Hematopoietic multipotent progenitor cell treated with erythropoietin and hydrocortisone succinate and interleukin-3 and kit ligand, for 17 days (in vitro differentiated cells): ENCODE measurements around the gene ETFB.

Source experiments
- DNase-seq: peaks from one replicate; pipeline ENCODE4 v3.0.0-alpha.2; 2015; ENCODE audit warnings: low spot score

ETFB gene

DNA sequence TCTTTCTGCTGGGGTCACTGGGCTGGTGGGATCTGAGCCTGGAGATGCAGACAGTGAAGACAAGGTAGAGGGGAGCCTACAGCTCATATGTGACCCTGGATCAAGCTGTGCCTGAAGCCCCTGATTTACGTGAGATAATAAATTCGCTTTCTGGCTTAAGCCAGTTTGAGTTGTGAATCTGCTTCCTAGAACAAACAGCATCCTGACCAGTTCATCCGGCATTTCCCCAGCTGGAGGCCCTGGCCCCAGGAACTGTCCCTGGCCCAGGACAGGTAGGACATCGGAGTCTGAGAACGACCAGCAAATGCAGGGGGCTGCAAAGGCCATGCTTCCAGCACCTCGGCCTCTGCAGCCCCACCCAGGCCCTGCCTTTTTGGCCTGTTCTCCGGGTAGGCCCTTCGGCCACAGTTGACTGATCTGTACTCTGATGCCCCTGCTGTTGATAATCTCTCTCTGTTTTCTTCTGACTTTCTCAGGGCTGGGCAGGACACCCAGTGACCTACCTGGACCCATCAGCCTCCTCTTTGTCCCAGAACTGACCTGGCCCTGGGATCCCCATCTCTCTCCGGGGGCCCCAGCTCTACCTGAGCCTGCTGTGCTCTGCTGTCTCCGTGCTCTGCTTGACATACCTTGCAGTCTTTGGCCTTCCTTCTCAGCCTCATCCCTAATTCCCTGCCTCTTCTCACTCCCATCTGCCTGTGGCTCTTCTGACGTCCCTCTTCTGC, 14.8 kb downstream of the ETFB start:
- peak; percentile 10 for DNase-seq

DNA sequence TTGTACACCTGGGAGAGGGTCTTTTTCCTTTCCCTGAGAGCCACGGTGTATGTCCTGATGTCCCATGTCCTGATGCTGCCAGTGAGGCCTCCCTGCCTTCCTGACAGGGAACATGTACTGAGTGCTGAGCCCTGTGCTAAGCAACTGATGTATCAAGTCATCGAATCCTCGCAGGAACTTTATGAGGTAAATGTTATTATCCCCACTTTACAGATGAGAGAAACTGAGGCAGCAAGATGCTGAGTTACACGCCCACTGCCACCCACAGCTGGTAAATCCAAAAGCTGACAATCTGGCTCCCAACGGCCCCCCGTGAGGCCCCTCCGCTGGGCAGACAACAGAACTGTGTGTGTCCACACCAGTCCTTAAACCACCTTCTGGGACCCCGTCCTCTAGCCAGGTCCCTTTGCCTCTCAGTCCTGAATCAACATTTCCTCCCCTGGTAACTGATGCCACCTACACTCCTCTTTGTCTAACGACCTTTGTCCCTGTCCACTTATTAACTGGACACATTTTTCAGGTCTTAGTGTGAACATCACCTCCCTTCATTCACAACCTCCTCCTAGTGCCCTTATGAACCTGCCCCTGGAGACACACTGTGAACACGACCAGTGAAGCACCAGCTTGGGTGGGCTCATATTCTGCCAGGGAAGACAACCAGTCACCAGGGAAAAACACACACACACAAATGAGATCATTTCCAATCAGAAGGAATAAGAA, 18.8 kb downstream of the ETFB start:
- no peak for DNase-seq

DNA sequence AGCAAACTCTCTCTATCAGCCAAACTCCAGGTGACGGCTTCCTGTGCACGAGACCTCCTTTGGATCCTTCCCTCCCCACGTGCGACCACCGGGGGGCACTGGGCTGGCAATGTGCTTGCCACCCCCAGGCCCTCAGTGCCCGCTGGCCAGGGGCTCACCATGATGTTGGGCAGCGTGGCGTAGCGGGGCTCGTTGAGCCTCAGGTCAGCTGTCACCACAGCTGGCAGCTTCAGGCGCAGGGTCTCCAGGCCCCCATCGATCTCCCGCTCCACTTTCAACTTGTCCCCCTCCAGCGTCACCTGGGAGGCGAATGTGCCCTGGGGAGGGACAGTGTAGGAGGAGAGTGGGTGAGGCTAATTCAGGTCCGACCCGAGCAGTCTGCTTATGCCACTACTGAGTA, 19.4 kb downstream of the ETFB start:
- no peak for DNase-seq

DNA sequence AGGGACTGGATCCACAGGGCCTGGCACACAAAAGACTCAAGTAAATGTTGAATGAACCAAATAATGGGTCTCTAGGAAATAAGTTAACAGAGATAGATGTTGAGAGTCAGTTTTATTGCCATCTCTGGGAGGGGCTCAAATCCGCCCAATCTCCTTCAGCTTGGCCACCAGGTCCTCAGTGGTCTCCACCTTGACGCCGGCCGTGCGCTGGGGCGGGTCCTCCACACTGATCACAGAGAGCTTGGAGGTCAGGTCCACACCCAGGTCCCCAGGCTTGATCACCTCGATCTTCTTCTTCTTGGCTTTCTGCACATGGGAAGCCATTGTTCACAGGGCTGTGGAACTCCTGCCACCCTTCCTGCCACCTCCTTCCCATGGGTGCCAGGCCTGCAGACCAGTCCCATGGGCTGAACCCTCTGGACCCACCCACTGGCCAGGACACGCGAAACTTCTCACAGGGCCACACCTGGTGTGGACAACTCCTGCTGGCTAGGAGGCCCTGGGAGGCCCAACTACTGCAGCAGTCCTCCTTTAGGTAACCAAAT, 21.0 kb downstream of the ETFB start:
- no peak for DNase-seq

DNA sequence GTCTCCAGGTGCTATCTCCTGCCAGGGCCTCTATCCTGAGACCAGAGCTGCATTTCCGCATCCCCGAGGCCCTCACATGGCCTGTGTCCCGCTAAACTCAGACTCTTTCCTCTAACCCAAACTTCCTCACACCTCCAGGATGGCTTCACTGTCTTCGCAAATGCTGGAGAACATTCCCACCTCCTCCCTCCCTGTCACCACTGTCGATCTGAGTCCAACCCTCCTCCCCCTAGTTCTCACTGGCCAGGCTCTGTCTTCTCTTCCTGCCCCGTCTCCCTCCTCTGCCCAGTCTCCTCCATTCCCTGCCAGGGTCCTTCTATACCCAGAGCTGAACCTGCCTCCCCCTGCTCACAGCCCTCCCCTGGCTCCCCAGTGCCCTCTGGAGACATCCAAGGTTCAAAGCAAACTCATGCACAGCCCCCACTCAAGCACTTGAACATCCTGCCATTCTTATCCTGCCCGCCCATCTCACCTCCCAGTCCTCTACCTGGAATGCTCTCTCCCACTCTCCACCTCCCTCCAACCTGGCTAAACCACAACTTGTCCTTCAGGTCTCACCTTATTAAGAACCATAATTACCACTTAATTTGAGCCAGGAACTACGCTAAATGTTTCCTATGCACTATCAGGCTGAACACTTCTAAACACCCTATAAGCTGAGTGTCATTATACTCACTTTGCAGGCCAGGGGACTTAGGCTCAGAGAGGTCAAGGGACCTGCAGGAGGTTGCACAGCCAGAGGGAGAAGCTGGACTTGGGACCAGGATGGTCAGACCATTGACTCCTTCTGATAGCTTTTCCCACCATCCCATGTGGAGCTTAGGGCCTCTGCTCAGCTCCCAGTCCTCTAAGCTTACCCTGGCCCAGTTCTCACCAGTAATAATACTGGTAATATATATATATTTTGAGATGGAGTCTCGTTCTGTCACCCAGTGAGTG, 23.3 kb downstream of the ETFB start:
- DNase-seq, result no peak

DNA sequence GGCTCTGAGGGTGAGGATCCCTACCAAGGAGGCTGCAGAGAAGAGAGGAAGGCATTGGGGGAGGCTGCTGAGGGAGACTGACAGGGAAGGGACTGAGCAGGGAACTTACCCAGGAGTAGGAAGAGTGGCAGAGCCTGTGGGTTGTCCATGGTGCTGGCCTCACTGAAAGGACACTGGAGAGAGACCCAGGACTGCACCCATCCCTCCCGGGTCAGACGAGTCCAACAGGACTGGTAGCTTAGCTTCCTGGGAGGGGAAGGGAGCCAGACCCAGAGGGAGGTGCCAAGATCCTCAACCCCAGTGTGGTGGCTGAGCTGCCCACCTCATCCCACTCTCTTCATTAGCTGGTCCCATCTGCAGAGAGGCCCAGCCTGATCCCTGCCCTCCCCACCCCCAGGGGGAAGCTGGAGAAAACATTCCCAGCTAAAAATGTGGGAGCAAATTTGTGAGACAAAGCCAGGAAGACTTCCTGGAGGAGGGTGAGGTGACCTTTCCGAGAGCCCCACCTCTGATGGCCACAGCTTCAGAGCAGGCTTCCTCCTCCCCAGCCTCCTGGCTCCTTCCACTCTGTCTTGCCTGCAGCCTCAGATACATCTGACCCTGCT, 24.1 kb downstream of the ETFB start, which contains the start of gene VSIG10L:
Gene VSIG10L (minus strand): TSS at position 164 of the 605 bp plus-strand sequence. CDS start 15 bp downstream, at position 149.
- DNase-seq, result no peak

DNA sequence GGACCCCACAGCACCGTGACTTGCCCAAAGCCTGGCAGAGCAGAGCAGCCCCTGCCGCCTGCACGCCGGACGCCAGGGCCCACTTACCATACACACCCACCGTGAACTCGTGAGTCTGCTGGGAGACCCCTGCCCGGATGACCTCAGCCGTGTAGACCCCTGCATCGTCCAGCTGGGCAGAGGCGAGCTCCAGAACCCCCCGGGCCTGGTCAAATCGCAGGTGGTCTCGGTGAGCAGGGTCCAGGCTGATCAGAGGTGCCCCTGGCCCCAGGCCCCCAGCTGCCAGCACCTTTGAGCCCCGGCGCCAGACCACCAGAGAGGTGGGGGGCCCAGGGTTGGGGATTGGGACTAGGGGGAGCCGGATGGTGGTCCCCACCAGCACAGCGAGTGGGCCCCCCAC, 25.1 kb downstream of the ETFB start:
- DNase-seq, result no peak

DNA sequence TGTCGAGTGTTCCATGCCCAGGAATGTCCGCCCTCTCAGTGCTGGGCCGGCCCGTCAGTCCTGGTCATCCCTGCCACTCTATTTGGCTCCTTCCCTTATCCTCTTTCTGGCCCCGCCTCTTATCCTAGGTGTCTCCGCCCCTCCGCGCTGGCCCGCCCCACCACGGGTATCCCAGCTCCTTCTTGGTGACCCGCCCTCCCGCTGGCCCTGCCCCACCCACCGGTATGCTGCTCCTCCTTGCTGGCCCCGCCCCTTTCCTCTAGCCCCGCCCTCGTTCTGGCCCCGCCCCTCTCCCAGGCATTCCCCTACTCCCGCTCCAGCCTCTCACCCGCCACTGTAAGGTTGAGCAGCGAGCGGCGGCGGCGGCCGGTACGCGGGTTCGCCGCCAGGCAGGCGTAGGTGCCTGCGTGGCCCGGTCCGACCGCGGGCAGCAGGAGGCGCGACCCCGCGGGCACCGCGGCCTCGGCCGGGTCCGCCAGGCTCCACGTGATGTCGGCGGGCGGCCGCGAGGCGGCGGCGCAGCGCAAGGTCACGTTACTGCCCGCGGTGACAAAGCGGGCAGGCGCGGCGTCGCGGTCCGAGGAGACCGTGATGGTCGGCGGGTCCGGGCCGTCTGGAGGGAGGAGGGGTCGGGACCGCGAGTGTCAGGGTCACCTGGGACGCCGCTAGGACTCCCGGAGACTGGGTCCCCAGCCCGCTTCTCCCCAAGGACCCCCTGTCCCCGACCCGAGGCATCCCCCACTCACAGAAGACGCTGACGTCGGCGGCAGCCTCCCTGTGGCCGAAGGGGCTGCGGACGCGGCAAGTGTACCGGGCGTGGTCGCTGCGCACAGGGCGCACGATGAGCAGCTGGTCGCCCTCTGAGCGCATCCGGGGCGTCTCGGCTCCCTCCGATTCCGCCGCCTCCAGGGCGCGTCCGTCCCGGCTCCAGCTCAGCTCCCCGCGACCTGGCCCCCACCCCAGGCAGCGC, 26.2 kb downstream of the ETFB start:
- DNase-seq, result peak; percentile 97

DNA sequence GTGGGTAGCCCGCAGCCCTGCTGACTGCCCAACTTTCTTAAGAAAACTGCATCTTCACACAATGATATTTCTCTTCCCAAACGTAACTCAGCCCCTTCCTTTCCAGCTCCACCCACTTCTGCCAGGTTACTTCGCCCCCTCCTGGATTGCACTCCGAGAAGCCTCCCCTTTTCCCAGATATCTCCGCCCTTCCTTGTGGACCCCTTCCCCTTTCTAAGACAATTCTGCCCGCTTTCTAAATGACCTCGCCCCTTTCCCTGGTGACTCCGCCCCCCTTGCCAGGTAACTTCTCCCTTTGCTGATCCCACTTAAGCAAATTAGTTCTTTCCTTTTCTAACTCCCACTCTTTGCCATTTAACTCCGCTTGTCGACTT, 26.9 kb downstream of the ETFB start:
- DNase-seq, result no peak

DNA sequence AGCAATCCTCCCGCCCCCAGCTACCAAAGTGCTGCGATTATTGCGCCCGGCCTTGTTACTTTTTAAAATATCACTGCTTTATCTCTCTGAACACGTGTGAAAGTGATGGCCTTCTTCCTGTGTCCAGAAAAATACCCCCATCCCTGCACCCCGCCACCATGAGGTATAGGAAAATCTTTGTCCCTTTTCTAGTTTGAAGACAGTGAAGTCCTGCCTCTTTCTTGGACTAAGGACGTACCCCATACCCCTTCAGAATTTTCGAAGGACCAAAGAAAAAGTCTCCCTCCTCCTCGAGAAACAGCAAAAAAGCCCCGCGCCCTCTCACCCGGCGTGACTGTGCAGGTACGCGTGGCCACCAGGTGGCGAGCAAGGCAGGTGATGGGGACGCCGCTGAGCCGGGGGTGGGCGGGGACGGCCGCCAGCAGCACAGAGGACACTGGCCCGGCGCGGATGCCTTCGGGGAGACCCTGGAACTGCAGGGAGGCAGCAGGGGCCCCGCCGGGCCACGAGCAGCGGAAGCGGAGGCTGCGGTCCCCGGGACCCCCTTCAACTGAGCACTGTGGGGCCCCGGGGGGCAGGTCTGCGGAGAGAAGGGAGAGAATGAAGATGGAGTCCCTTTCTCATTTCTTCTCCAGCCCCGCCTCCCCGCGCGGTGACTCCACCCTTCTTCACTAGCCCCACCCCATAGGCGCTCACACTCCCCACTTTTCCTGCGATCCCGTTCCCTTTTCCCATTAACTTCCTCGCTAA, 27.4 kb downstream of the ETFB start:
- DNase-seq, result peak; percentile 83

DNA sequence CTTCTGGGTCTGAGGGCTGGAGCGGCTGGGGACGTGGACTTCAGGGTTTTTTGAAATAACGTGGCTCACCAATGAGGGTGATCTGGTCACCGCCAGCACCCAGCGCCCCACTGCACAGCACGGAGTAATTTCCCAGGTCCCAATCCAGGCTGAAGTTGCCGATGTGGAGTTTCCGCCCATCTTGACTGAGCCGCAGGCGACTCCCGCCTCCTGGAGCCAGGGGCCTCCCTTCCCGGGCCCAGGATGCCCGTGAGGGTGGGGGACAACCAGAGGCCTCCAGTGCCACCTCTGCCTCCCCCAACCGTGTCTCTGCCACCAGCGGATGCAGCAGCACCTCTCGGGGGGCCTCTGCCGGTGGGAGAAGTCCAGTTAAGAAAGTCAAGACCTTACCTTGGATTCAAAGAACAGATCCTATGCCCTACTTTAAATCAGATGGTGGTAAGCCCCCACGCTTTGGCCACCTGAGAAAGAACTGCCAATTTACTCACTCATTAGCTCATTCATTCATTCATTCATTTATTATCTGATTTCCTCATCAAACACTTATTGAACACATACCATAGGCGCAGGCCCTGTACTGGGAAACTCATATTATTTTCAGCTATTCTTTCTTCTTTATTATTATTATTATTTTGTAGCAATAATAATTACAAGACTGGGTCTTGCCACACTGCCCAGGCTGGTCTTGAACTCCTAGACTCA, 28.2 kb downstream of the ETFB start:
- DNase-seq, result no peak

DNA sequence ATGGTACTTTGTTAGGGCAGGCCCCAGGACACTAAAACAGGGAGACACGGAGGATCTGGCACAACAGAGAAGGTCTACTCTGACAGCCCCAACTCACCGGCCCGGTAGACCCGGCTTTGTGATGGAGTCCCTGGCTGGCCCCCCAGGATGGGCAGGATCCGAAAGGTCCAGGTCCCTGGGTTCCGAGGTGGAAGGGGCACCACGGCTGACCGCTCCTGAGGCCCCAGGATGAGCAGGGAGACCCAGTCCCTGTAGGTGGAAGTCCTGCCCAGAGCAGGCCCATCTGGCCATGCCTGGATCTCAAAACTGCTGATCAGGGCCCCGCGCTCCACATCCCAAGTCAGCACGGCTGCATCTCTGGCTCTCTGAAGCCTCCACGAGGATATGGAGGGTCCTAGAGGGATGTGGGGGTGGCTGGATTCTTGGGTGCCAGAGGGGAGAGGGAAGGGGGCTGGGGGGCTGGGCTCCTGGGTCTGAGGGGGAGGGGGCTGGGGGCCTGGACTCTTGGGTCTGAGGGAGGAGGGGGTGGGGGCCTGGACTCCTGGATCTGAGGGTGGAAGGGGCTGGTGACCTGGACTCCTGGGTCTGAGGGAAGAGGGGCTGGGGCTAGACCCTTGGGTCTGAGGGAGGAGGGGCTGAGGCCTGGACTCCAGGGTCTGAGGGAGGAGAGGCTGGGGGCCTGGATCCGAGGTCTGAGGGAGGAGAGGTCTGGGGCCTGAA, 28.9 kb downstream of the ETFB start:
- no peak for DNase-seq

DNA sequence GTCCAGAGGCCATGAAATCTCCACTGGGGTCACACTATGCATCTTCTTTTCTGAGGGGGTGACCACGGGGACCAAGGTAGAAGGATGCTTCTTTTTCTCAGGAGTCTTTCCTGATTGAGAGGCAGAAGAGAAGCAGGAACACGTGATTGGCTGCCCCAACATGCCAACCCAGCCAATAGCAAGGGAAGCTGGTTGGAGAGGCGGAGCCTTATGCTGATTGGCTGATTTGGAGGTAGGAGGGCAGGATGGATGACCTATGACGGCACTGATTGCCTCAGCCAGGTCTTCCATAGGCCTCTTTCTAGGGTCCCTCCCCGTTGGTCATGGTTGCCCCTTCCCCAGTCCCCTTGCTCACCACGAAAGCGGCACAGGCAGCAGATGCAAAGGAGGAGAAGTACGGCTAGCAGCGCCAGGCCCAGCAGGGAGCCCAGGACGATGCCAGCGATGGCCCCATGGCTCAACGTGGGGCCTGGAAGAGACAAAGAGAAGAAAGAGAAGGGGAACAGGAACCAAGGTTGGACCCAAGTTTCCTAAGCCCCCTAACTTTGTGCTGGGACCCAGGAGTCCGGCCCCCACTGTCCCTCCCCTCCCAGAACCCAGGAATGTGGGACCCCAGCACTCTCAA, 32.2 kb downstream of the ETFB start:
- peak; percentile 20 for DNase-seq

DNA sequence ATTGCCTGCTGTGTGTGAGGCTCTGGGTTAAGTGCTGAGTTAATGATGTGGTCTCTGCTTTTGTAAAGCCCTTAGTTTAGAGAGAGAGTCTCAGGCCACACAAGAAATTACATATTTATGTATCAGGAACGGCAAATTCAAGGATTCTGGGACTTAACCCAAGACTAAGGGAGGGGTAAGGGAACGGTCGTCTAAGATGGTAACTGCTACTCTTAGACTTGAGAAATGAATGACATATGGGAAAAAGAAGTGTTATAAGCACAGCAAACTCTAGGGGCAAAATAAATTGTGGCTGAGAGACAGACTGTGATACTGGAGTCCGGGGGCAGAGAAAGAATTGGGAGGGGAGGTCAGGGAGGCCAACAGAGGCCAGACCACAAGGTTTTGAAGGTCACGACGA, 34.5 kb downstream of the ETFB start:
- DNase-seq, result no peak

DNA sequence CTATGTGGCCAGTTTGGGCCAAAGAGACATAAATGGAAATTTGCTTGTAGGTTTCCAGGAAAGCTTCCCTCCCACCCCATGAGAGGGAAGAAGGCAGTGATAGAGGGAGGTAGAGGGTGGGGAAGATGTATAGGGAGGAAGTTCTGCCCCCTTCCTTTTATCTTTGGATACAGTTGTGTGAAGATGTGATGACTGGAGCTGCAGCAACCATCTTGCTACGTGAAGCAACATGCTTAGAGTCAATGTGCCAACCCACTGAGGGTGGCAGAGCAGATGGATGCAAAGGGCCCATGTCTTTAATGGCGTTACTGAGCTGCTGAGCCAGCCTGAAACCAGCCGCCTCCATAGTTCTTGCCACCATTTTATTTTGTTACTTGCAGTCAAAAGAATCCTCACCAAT, 35.0 kb downstream of the ETFB start:
- DNase-seq, result no peak

DNA sequence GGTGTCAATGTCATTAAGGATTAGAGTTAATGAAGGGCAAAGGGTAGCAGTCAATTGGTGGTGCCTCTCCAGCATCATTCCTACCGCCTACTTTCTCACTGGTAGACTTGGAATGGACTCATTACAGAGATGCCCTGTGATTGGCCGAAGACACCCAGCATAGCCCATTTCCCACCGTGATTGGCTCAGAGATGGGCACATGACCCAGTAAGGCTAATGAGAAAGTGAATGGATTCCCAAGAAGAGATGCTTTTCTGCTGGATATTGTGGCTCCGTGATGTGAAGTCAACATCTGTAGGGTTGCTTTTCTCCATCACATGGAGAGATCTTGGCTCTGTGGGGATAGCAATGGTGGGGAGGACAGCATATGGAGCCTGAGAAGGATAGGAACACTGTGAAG, 35.8 kb downstream of the ETFB start:
- no peak for DNase-seq

DNA sequence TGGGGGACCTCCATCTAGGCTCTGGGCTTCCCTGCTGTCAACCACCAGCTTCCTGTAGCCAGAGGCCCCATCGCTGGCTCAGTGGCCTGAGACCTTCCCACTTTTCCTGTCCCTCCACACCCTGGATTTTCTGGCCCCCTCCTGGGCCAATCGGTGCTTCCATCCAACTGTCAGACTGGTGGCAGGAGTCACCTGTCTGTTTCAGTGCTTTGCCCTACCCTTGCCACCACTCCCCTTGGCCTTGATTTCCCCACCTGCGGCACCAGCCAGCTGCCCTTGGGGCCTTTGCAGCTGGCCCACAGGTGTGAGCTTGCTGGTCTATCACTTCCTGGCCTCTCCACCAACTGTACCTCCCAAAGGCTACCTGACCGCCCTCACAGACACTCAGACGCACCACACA, 36.8 kb downstream of the ETFB start:
- DNase-seq, result no peak
